Right lobe of liver (tissue), 6 donors: ENCODE results near the gene DSN1. TPM values are rescaled to one million over a fixed set of nuclear protein-coding genes. Genes with fewer than 3 reads are reported as not detected.

Source experiments
- ATAC-seq, 4 donors: fragments of 200-7000 bp; cut with Tn5 transposase; one replicate each; pipeline ENCODE4 v1.9.1; 2020; ENCODE audit warnings: mild to moderate bottlenecking in 4 of 4, moderate library complexity in 4 of 4
- DNase-seq, 3 donors: peaks; one replicate each; pipeline ENCODE4 v3.0.0-alpha.2; 2020
- H3K27ac ChIP-seq, 3 donors: fragments of 200-600 bp; one replicate each; pipeline ENCODE4 v1.8.0; 2022
- H3K27me3 ChIP-seq, 2 donors: fragments of 200-600 bp; one replicate each; pipeline ENCODE4 v1.8.0; 2022
- H3K36me3 ChIP-seq, 4 donors: fragments of 200-600 bp; sonication (generic) in 1 of 4; one replicate each; pipeline versions ENCODE4 v1.5.1 to v1.8.0; 2017 to 2022; ENCODE audit warnings: control low read depth in 1 of 4
- H3K4me1 ChIP-seq, 4 donors: fragments of 200-600 bp; sonication (generic) in 1 of 4; one replicate each; pipeline versions ENCODE4 v1.5.1 to v1.8.0; 2017 to 2022; ENCODE audit warnings: control low read depth in 1 of 4
- H3K4me3 ChIP-seq, 3 donors: fragments of 200-600 bp; one replicate each; pipeline ENCODE4 v1.8.0; 2022
- H3K9me3 ChIP-seq, 4 donors: fragments of 200-600 bp; sonication (generic) in 1 of 4; one replicate each; pipeline versions ENCODE4 v1.5.1 to v1.8.0; 2017 to 2022; ENCODE audit warnings: control low read depth in 1 of 4
- POLR2A ChIP-seq: fragments of 450-650 bp; IDR thresholded peaks from one replicate; pipeline ENCODE4 v1.6.1; 2017; ENCODE audit warnings: antibody characterized with exemption, mild to moderate bottlenecking
- WGBS: methylation state at CpG from one replicate; pipeline ENCODE4 v1.1.6; 2018; ENCODE audit warnings: low coverage, low lambda C conversion rate; ENCODE audit not compliant: insufficient coverage; ENCODE audit errors: missing lambda C conversion rate; 5-methylcytosine and 5-hydroxymethylcytosine counted together
- intact Hi-C, 2 donors: fragments of 100-400 bp; cut with DNase I; formaldehyde crosslinking; loops; one replicate each; pipeline versions ENCODE4 v1.11.2 to v1.14.1; 2022
- long read RNA-seq: library from polyadenylated mRNA; unstranded; transcript quantifications from one replicate; pipeline ENCODE4 v2.0.0, GENCODE V29; 2019
- total RNA-seq, 6 experiments: library from RNA; depleted of rRNA in 2 of 6; stranded (reverse); fragments of >200 nt in 2 of 6; fragmentation: NEBNext Ultra II Directional in 3 of 6; extraction: Animal tissue kit (Norgen Biotek cat#: 25700) in 3 of 6; gene quantifications; one replicate each; pipeline versions ENCODE4 v1.1.0 to v1.2.4, GENCODE V29; 2016 to 2023
- TF ChIP-seq, protein P1 (sequence below), 4 donors: fragments of 200-600 bp in 3 of 4; fragments of 450-650 bp in 1 of 4; IDR thresholded peaks; one replicate each; pipeline versions ENCODE4 v1.5.1 to v1.8.0; 2016 to 2022; ENCODE audit warnings: antibody characterized with exemption in 4 of 4, mild to moderate bottlenecking in 2 of 4
- donor health status: DM: no; HTN: yes; CAD: no.
- donor health status: DM: no; HTN: no; CAD: no.
- donor health status: DM: no; HTN: no; CAD: no.
- donor health status: DM: no; HTN: yes; CAD: no.
- donor health status: DM: no; HTN: yes; CAD: no.

Gene DSN1
- total RNA-seq = 1 to 10 TPM; 2.7 to 9.8 (median 4.7) TPM
- long read RNA-seq, partial matches to known transcripts = 1 of 3 reads
- long read RNA-seq, other reads (novel, unspliced or antisense) = 1 of 3 reads

- WGBS = under 1% methylated on average over 27 of the region's 61 CpGs
- Histone ChIP-seq H3K9me3 (no peaks in the 10 kb centered on the region), H3K4me1 (peaks cover 0 to 8% (median 3%) of the 10 kb centered on the region in 4 donors), H3K27me3 (no peaks in the 10 kb centered on the region), H3K36me3 (no peaks in the 10 kb centered on the region), H3K27ac (peak within 1 kb of the TSS; percentile 84 to 99 (median 94)), H3K4me3 (peak within 1 kb of the TSS; percentile 69 to 76 (median 72))
- DNase-seq (peak; percentile 99), ATAC-seq (peak; percentile 94 to 97 (median 96))
- TF ChIP-seq, protein P1, sequence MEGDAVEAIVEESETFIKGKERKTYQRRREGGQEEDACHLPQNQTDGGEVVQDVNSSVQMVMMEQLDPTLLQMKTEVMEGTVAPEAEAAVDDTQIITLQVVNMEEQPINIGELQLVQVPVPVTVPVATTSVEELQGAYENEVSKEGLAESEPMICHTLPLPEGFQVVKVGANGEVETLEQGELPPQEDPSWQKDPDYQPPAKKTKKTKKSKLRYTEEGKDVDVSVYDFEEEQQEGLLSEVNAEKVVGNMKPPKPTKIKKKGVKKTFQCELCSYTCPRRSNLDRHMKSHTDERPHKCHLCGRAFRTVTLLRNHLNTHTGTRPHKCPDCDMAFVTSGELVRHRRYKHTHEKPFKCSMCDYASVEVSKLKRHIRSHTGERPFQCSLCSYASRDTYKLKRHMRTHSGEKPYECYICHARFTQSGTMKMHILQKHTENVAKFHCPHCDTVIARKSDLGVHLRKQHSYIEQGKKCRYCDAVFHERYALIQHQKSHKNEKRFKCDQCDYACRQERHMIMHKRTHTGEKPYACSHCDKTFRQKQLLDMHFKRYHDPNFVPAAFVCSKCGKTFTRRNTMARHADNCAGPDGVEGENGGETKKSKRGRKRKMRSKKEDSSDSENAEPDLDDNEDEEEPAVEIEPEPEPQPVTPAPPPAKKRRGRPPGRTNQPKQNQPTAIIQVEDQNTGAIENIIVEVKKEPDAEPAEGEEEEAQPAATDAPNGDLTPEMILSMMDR (IDR thresholded peaks at IDR 0.05) = peak in 2 of 4 donors; percentile 53 to 60
- peak; percentile 80 for TF ChIP-seq POLR2A
- intact Hi-C loops = no loop called here
These were observed at the start of gene DSN1 for GRCh38 chr20:36773597-36774390. DSN1 (minus strand) TSS chr20:36773763; CDS start chr20:36771458, 2,305 bp downstream.

- no peak overlapping the region for H3K27ac ChIP-seq
- H3K36me3 ChIP-seq = no peaks in the 10 kb centered on the region
- no peaks in the 10 kb centered on the region for H3K27me3 ChIP-seq
- H3K4me3 ChIP-seq = no peak overlapping the region
- ATAC-seq = no peak
- no peaks in the 10 kb centered on the region for H3K9me3 ChIP-seq
- DNase-seq = no peak
- 54% methylated on average over 2 of the region's 5 CpGs for WGBS
- no peaks in the 10 kb centered on the region for H3K4me1 ChIP-seq
- intact Hi-C loops = no loop called here
- TF ChIP-seq POLR2A = no peak
- TF ChIP-seq, protein P1 (IDR thresholded peaks at IDR 0.05) = no peak
These were observed 49.6 kb upstream of the DSN1 start for GRCh38 chr20:36823121-36823520.

DNA sequence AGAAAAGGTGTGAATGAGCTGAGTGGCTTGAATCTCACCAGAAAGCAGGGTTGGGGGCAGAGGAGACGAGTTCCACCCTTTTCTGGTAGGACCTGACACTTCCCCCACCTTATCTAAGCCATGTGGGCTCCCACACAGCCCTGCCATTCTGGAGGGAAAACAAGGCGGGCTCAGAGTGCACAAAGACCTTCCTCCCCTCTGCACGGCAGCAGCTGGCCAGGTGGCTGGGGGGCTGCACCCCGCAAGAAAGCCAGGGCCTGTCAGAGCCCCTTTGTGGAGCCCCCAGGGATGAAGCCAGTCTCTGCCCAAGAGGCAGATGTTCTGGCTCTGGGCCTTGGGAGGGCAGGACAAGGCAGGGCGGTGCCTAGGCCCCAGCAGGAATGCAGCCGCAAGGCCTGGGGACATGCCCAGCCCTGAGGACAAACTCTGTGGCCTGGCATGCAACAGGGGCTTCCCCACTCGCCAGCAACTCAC lies 48.4 kb upstream of the DSN1 start:
- H3K27ac ChIP-seq = no peak overlapping the region
- H3K4me1 ChIP-seq = no peaks in the 10 kb centered on the region
- TF ChIP-seq, protein P1 (IDR thresholded peaks at IDR 0.05) = no peak
- TF ChIP-seq POLR2A = no peak
- no peak for DNase-seq
- peak in 1 of 4 donors; percentile 34 for ATAC-seq
- 45% methylated on average over 1 of the region's 7 CpGs for WGBS
- H3K9me3 ChIP-seq = no peaks in the 10 kb centered on the region
- intact Hi-C loops = no loop called here
- H3K36me3 ChIP-seq = no peaks in the 10 kb centered on the region
- no peak overlapping the region for H3K4me3 ChIP-seq
- H3K27me3 ChIP-seq = no peaks in the 10 kb centered on the region

DNA sequence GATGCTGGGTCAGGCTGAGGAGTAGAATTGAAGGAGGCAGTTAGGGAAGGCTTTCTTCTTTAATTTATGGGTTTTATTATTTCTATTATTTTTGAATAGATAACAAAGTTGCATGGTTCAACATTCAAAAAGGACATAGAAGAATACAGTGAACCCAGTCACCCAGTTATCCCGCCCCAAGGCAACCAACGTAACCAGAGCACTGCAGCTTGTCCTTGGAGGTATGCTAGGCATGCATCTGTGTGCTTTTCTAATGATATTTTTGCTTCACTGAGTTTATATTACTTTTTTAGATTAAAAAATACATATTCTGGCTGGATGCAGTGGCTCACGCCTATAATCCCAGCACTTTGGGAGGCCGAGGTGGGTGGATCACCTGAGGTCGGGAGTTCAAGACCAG lies 47.4 kb upstream of the DSN1 start:
- 76% methylated on average over 5 of the region's 5 CpGs for WGBS
- no peak for DNase-seq

More for the DNA sequence above, 47.4 kb upstream of the DSN1 start:
- intact Hi-C loops = no loop called here
- no peaks in the 10 kb centered on the region for H3K27me3 ChIP-seq
- peaks cover 0 to 2% (median 0%) of the 10 kb centered on the region in 4 donors for H3K36me3 ChIP-seq
- ATAC-seq = no peak
- TF ChIP-seq, protein P1 (IDR thresholded peaks at IDR 0.05) = no peak
- no peak for TF ChIP-seq POLR2A
- H3K9me3 ChIP-seq = no peaks in the 10 kb centered on the region
- H3K27ac ChIP-seq = no peak overlapping the region
- no peaks in the 10 kb centered on the region for H3K4me1 ChIP-seq
- H3K4me3 ChIP-seq = no peak overlapping the region
